ENCODE data around the gene RFX3.

RFX3 gene

DNA sequence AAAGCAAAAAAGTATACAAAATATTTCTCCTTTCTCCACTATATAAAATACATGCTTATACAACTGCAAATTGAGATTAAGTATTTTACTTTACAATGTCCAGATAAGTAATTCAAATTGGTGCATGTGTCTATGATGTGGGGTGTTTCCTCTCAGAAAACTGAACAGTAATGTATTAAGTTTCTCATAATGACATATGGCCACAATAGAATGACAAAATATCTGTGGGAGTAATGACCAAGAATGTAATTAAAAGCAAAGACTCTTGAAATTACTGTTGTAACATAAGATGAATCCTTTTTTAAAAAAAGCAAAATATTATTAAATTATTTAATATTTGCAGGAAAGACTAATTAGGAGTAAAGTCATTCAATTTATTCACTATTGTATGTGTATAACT, 155.1 kb downstream of the RFX3 start:
- CTCF ChIA-PET = no interaction called here
- no peak overlapping the region for H3K4me3 ChIP-seq (ENCODE audit: low read depth, low read length)
- H3K9me3 ChIP-seq (ENCODE audit: control insufficient read depth, insufficient read depth, low read depth, low read length) = no peaks in the 10 kb centered on the region
- POLR2A ChIA-PET = no interaction called here
- TF ChIP-seq KLF16 (tag by site-specific recombination; IDR thresholded peaks at IDR 0.05) = no peak
- TF ChIP-seq HOXD13 (CRISPR knock-in tag; IDR thresholded peaks at IDR 0.05; ENCODE audit: borderline replicate concordance) = no peak
- TF ChIP-seq ZNF214 (tag by site-specific recombination; IDR thresholded peaks at IDR 0.05; ENCODE audit: borderline replicate concordance) = no peak
- TF ChIP-seq, protein P1, sequence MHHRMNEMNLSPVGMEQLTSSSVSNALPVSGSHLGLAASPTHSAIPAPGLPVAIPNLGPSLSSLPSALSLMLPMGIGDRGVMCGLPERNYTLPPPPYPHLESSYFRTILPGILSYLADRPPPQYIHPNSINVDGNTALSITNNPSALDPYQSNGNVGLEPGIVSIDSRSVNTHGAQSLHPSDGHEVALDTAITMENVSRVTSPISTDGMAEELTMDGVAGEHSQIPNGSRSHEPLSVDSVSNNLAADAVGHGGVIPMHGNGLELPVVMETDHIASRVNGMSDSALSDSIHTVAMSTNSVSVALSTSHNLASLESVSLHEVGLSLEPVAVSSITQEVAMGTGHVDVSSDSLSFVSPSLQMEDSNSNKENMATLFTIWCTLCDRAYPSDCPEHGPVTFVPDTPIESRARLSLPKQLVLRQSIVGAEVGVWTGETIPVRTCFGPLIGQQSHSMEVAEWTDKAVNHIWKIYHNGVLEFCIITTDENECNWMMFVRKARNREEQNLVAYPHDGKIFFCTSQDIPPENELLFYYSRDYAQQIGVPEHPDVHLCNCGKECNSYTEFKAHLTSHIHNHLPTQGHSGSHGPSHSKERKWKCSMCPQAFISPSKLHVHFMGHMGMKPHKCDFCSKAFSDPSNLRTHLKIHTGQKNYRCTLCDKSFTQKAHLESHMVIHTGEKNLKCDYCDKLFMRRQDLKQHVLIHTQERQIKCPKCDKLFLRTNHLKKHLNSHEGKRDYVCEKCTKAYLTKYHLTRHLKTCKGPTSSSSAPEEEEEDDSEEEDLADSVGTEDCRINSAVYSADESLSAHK (tag by site-specific recombination; IDR thresholded peaks at IDR 0.05) = no peak
- TF ChIP-seq ZSCAN4 (tag by site-specific recombination; IDR thresholded peaks at IDR 0.05) = no peak
- no peak for TF ChIP-seq ZNF585B (tag by site-specific recombination; IDR thresholded peaks at IDR 0.05)
- no peak overlapping the region for H3K27ac ChIP-seq (ENCODE audit: extremely low read depth, low read depth, low read length)
- no peaks in the 10 kb centered on the region for H3K4me1 ChIP-seq (ENCODE audit: control insufficient read depth, insufficient read depth, low read length)
- no peaks in the 10 kb centered on the region for H3K36me3 ChIP-seq (ENCODE audit: control insufficient read depth in 2 of 2, insufficient read depth in 1 of 2, low read length in 2 of 2)

DNA sequence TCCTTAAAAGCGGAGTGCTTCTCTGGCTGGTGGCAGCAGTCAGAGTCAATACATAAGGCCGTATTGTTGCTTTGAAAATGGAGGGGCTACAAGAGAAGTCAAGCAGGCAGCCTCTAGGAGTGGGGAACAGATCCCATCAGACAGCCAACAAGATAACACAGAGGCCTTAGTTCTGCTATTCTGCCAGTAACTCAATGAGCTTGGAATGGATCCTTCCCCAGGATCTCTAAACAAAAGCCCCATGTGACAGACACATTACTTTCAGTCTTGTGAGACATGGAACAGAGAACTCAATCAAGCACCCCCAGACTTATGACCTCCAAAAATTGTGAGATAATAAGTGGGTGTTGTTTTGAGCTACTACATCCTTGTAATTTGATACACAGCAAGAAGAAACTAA, 158.6 kb downstream of the RFX3 start:
- no peaks in the 10 kb centered on the region for H3K36me3 ChIP-seq (ENCODE audit: control insufficient read depth in 2 of 2, insufficient read depth in 1 of 2, low read length in 2 of 2)
- no peak for TF ChIP-seq ZNF311 (tag by site-specific recombination; IDR thresholded peaks at IDR 0.05; ENCODE audit: borderline replicate concordance)
- TF ChIP-seq ZNF626 (tag by site-specific recombination; IDR thresholded peaks at IDR 0.05) = no peak
- TF ChIP-seq GLIS1 (tag by site-specific recombination; IDR thresholded peaks at IDR 0.05) = no peak
- no peak for TF ChIP-seq ZNF585B (tag by site-specific recombination; IDR thresholded peaks at IDR 0.05)
- no peak for TF ChIP-seq KLF8 (tag by site-specific recombination; IDR thresholded peaks at IDR 0.05)
- TF ChIP-seq WT1 (tag by site-specific recombination; IDR thresholded peaks at IDR 0.05) = no peak
- TF ChIP-seq ZNF274 (IDR thresholded peaks at IDR 0.05; ENCODE audit: low read length) = no peak
- no peak for TF ChIP-seq ZNF274 (tag by site-specific recombination; IDR thresholded peaks at IDR 0.05; ENCODE audit: borderline replicate concordance)
- TF ChIP-seq ZNF335 (tag by site-specific recombination; conservative IDR thresholded peaks at IDR 0.05) = no peak
- TF ChIP-seq ZNF23 (tag by site-specific recombination; IDR thresholded peaks at IDR 0.05; ENCODE audit: borderline replicate concordance) = no peak
- TF ChIP-seq PATZ1 (tag by site-specific recombination; IDR thresholded peaks at IDR 0.05) = no peak
- TF ChIP-seq CTCF (tag by site-specific recombination; IDR thresholded peaks at IDR 0.05) = no peak
- H3K4me1 ChIP-seq (ENCODE audit: control insufficient read depth, insufficient read depth, low read length) = no peaks in the 10 kb centered on the region
- H3K27ac ChIP-seq (ENCODE audit: extremely low read depth, low read depth, low read length) = no peak overlapping the region
- H3K9me3 ChIP-seq (ENCODE audit: control insufficient read depth, insufficient read depth, low read depth, low read length) = no peaks in the 10 kb centered on the region
- H3K4me3 ChIP-seq (ENCODE audit: low read depth, low read length) = no peak overlapping the region
- ChIA-PET CTCF (no interaction called here), POLR2A (no interaction called here)
